OCI-LY3 (cell line): Measurements from ENCODE around the gene SKAP2.

Experiments
- H2AFZ ChIP-seq: fragments of 200-600, 300-600 bp; shearing (Covaris generic); 2 replicates; pipeline ENCODE4 v1.6.0; 2014; ENCODE audit warnings: antibody characterized with exemption, low read depth, low read length
- H3K27ac ChIP-seq: fragments of 200-600, 300-600 bp; sonication (generic); 2 replicates; pipeline ENCODE4 v1.5.1; 2014; ENCODE audit warnings: mild to moderate bottlenecking, low read length, moderate library complexity, mixed read lengths
- H3K27me3 ChIP-seq: fragments of 200-600, 300-600 bp; sonication (generic); 2 replicates; pipeline ENCODE4 v1.6.1; 2014; ENCODE audit warnings: low read depth, low read length, mixed read lengths
- H3K36me3 ChIP-seq: fragments of 200-600, 300-600 bp; sonication (generic); replicated peaks from 2 replicates; pipeline ENCODE3; 2014; ENCODE audit warnings: low read depth, low read length, mixed read lengths
- H3K4me1 ChIP-seq: fragments of 300-600, 200-600 bp; sonication (generic); 2 replicates; pipeline ENCODE4 v1.6.1; 2014; ENCODE audit warnings: low read length, mixed read lengths
- H3K4me2 ChIP-seq: fragments of 200-600, 300-600 bp; sonication (generic); 2 replicates; pipeline ENCODE4 v1.6.1; 2014; ENCODE audit warnings: low read length, mixed read lengths
- H3K4me3 ChIP-seq: fragments of 300-600, 200-600 bp; sonication (generic); 2 replicates; pipeline ENCODE4 v1.5.1; 2014; ENCODE audit warnings: antibody characterized with exemption, mild to moderate bottlenecking, low read length, moderate library complexity
- H3K79me2 ChIP-seq: fragments of 300-600, 200-600 bp; shearing (Covaris generic); 2 replicates; pipeline ENCODE4 v1.6.1; 2014; ENCODE audit warnings: mild to moderate bottlenecking, low read length, mixed read lengths
- H3K9ac ChIP-seq: fragments of 300-600, 200-600 bp; shearing (Covaris generic); 2 replicates; pipeline ENCODE4 v1.6.0; 2014; ENCODE audit warnings: mild to moderate bottlenecking, low read length, moderate library complexity
- H3K9me3 ChIP-seq: fragments of 200-600, 300-600 bp; shearing (Covaris generic); 2 replicates; pipeline ENCODE4 v1.6.1; 2014; ENCODE audit warnings: low read length, mixed read lengths; ENCODE audit not compliant: insufficient read depth
- H4K20me1 ChIP-seq: fragments of 200-600, 300-600 bp; sonication (generic); 2 replicates; pipeline ENCODE4 v1.6.1; 2016; ENCODE audit warnings: low read length, mixed read lengths; ENCODE audit not compliant: insufficient read depth
- EZH2phosphoT487 ChIP-seq: fragments of 200-600 bp; shearing (Covaris generic); IDR thresholded peaks from 2 replicates; pipeline ENCODE4 v1.6.1; 2018; ENCODE audit warnings: antibody characterized with exemption, mixed run types, low read depth
- TF ChIP-seq, protein P1 (sequence below): fragments of 200-600, 300-600 bp; sonication (generic); IDR thresholded peaks from 2 replicates; pipeline ENCODE4 v1.5.1; 2014; ENCODE audit warnings: antibody characterized with exemption, low read length, low read depth

SKAP2 gene

DNA sequence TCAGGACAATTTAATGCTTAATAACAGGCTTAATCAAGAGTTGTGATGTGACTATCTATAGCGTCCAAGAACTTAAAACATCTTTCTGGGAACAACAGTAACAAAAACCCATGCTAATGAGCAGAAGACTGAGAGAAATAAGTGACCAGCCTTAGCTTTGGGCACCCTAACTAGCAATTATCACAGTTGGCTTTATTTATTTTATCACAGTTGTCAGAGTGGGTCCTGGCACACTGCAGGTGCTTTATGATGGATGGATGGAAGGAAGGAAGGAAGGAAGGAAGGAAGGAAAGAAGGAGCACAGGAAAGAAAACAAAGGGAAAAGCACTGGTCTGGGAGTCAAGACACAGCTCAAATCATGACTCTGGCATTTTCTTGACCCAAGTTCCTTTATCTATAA lies 181.1 kb downstream of the SKAP2 start:
- H3K36me3 ChIP-seq = no peaks in the 10 kb centered on the region
- no peak overlapping the region for H3K9ac ChIP-seq
- H4K20me1 ChIP-seq = 0 out of 2 replicates have a peak, but pooled peaks cover under 1% of the 10 kb centered on the region
- H3K9me3 ChIP-seq = no peaks in the 10 kb centered on the region
- TF ChIP-seq, protein P1, sequence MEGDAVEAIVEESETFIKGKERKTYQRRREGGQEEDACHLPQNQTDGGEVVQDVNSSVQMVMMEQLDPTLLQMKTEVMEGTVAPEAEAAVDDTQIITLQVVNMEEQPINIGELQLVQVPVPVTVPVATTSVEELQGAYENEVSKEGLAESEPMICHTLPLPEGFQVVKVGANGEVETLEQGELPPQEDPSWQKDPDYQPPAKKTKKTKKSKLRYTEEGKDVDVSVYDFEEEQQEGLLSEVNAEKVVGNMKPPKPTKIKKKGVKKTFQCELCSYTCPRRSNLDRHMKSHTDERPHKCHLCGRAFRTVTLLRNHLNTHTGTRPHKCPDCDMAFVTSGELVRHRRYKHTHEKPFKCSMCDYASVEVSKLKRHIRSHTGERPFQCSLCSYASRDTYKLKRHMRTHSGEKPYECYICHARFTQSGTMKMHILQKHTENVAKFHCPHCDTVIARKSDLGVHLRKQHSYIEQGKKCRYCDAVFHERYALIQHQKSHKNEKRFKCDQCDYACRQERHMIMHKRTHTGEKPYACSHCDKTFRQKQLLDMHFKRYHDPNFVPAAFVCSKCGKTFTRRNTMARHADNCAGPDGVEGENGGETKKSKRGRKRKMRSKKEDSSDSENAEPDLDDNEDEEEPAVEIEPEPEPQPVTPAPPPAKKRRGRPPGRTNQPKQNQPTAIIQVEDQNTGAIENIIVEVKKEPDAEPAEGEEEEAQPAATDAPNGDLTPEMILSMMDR = no peak
- TF ChIP-seq EZH2phosphoT487 = no peak
- no peak overlapping the region for H3K4me3 ChIP-seq
- no peak overlapping the region for H3K4me2 ChIP-seq
- H3K4me1 ChIP-seq = peaks cover 15% of the 10 kb centered on the region
- no peaks in the 10 kb centered on the region for H3K79me2 ChIP-seq
- H3K27me3 ChIP-seq = no peaks in the 10 kb centered on the region
- H3K27ac ChIP-seq = no peak overlapping the region
- no peak overlapping the region for H2AFZ ChIP-seq

DNA sequence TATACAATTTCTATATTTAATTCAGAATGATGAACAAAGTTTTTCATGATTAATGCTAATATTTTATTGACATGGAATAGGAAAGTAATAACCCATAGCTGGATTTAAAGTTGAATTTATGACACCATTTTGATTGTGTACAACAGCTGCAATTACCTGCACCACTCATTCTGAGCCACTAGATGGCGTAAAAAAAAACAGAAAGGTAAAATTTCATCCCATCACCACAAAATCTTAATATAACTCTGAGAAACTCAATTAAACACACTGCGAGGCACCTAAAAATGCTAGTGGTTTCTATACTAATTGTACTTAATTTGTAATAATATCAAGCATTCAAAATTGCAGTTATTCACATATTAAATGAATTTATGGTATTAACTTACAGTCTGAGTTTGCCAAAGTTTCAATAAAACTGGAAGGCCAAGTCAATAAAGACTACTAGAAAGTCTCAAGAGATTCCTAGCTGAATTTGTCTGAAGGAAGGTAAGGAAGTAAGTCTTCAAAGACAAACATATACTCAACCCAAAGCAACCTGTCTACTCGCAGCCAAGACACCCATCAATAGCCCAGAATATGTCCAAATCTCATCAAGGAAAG lies 182.5 kb downstream of the SKAP2 start:
- Histone ChIP-seq H3K4me1 (peaks cover 5% of the 10 kb centered on the region), H3K27me3 (no peaks in the 10 kb centered on the region), H3K79me2 (no peaks in the 10 kb centered on the region), H3K9ac (no peak overlapping the region), H4K20me1 (no peaks in the 10 kb centered on the region), H3K9me3 (no peaks in the 10 kb centered on the region), H3K36me3 (no peaks in the 10 kb centered on the region), H2AFZ (no peak overlapping the region), H3K4me2 (no peak overlapping the region), H3K4me3 (no peak overlapping the region), H3K27ac (no peak overlapping the region)
- TF ChIP-seq, protein P1 = peak; percentile 70
- no peak for TF ChIP-seq EZH2phosphoT487

- no peak overlapping the region for H3K9ac ChIP-seq
- H3K9me3 ChIP-seq = no peaks in the 10 kb centered on the region
- H3K4me1 ChIP-seq = no peaks in the 10 kb centered on the region
- no peak overlapping the region for H3K4me2 ChIP-seq
- no peak overlapping the region for H2AFZ ChIP-seq
- no peaks in the 10 kb centered on the region for H4K20me1 ChIP-seq
- H3K27me3 ChIP-seq = no peaks in the 10 kb centered on the region
- H3K27ac ChIP-seq = no peak overlapping the region
- no peak overlapping the region for H3K4me3 ChIP-seq
- no peaks in the 10 kb centered on the region for H3K36me3 ChIP-seq
- H3K79me2 ChIP-seq = no peaks in the 10 kb centered on the region
- TF ChIP-seq EZH2phosphoT487 = no peak
- TF ChIP-seq, protein P1 = no peak
Measured at GRCh38 chr7:26680587-26680986, 183.8 kb downstream of the SKAP2 start.

DNA sequence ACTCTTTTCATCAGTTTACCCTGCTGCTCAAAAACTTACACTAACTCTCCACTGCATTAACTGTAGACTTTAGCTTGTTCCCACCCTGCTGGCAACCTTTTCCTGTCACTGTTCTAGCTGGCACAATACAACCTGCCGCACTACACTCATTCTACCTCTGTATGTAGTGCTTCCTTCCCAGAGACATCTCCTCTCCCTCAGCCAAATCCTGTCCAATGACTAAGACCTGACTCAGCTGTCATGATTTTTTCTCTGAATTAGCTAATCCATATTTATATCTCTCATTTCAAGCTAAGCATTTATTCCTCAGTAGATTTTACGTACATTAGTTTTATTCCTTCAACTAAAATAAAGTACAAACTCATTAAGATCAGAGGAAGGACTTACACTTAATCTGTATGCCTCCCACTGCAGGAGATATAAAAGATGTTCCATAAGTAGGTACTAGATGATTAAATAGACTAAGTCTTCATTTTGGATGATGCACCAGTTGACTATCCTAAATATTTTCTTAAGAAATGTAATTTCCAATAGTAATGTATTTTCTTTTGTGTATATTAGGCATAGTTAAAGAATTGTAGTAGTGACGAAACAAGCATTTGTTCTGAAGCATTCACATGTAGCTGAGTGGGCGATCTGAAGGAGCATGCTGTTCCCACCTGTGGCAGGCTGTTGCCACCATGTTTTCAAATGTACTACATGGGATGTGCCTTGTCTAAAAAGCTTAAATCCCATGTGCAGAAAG lies 189.1 kb downstream of the SKAP2 start:
- H3K4me2 ChIP-seq = no peak overlapping the region
- H3K27me3 ChIP-seq = no peaks in the 10 kb centered on the region
- no peak overlapping the region for H3K9ac ChIP-seq

More for the DNA sequence above, 189.1 kb downstream of the SKAP2 start:
- Histone ChIP-seq H3K36me3 (no peaks in the 10 kb centered on the region), H3K4me3 (no peak overlapping the region), H3K4me1 (no peaks in the 10 kb centered on the region), H2AFZ (no peak overlapping the region), H3K9me3 (no peaks in the 10 kb centered on the region), H3K27ac (no peak overlapping the region), H3K79me2 (no peaks in the 10 kb centered on the region), H4K20me1 (no peaks in the 10 kb centered on the region)
- no peak for TF ChIP-seq EZH2phosphoT487
- TF ChIP-seq, protein P1 = no peak
